Heart left ventricle (tissue), 16 donors: Measurements from ENCODE around the gene USP25. TPM values are rescaled to one million over a fixed set of nuclear protein-coding genes. Genes with fewer than 3 reads are reported as not detected.

Experiments
- ATAC-seq, 4 donors: fragments of 200-7000 bp; cut with Tn5 transposase; one replicate each; pipeline ENCODE4 v1.9.1; 2020 to 2022; ENCODE audit warnings: moderate library complexity in 4 of 4, mild to moderate bottlenecking in 3 of 4, moderate number of reproducible peaks in 1 of 4
- DNase-seq, 5 donors: peaks; one replicate each; pipeline ENCODE4 v3.0.0-alpha.2; 2020
- H3K27ac ChIP-seq, 12 donors: fragments of 200-600 bp; sonication (generic) in 4 of 12; one replicate each; pipeline versions ENCODE4 v1.5.0 to v1.8.0; 2016 to 2022; ENCODE audit warnings: mild to moderate bottlenecking in 2 of 12
- H3K27me3 ChIP-seq, 9 donors: fragments of 200-600 bp; sonication (generic) in 2 of 9; one replicate each; pipeline versions ENCODE4 v1.5.1 to v1.8.0; 2016 to 2022; ENCODE audit warnings: mild to moderate bottlenecking in 3 of 9
- H3K36me3 ChIP-seq, 9 donors: fragments of 200-600 bp; sonication (generic) in 2 of 9; one replicate each; pipeline versions ENCODE4 v1.5.0 to v1.8.0; 2018 to 2022; ENCODE audit warnings: mild to moderate bottlenecking in 2 of 9
- H3K4me1 ChIP-seq, 12 donors: fragments of 200-600 bp; sonication (generic) in 4 of 12; one replicate each; pipeline versions ENCODE4 v1.5.0 to v1.8.0; 2016 to 2022; ENCODE audit warnings: mild to moderate bottlenecking in 3 of 12
- H3K4me3 ChIP-seq, 12 donors: fragments of 200-600 bp; sonication (generic) in 4 of 12; one replicate each; pipeline versions ENCODE4 v1.5.0 to v1.8.0; 2017 to 2022; ENCODE audit warnings: mild to moderate bottlenecking in 9 of 12, moderate library complexity in 4 of 12
- H3K9me3 ChIP-seq, 12 donors: fragments of 200-600 bp; sonication (generic) in 4 of 12; one replicate each; pipeline versions ENCODE4 v1.5.0 to v1.8.0; 2016 to 2022; ENCODE audit warnings: mild to moderate bottlenecking in 1 of 12
- POLR2A ChIP-seq, 2 donors: fragments of 450-650 bp; IDR thresholded peaks; one replicate each; pipeline ENCODE4 v1.6.1; 2017; ENCODE audit warnings: antibody characterized with exemption in 2 of 2, mild to moderate bottlenecking in 2 of 2, moderate library complexity in 2 of 2
- WGBS, 4 donors: extraction: QIAGEN DNeasy Blood & Tissue Kit in 2 of 4; methylation state at CpG; one replicate each; pipeline versions ENCODE4 v1.1.5 to v1.1.7; 2013 to 2018; 5-methylcytosine and 5-hydroxymethylcytosine counted together
- intact Hi-C, 10 donors: fragments of 100-400 bp; cut with DNase I; formaldehyde crosslinking; loops; one replicate each; pipeline versions ENCODE4 v1.11.1 to v1.14.2; 2022
- polyA plus RNA-seq, 2 donors: library from polyadenylated mRNA; stranded (reverse); fragments of 200-250 nt; gene quantifications; one replicate each; pipeline ENCODE4 v1.2.3, GENCODE V29; 2013
- total RNA-seq, 9 donors: library from RNA; depleted of rRNA in 2 of 9; stranded (reverse); fragments of >200 nt in 2 of 9; fragmentation: NEBNext Ultra II Directional in 3 of 9; extraction: Animal tissue kit (Norgen Biotek cat#: 25700) in 3 of 9; gene quantifications; one replicate each; pipeline versions ENCODE4 v1.1.0 to v1.2.4, GENCODE V29; 2016 to 2023
- TF ChIP-seq, protein P1 (sequence below), 12 donors: fragments of 200-600 bp; sonication (generic) in 4 of 12; IDR thresholded peaks; one replicate each; pipeline versions ENCODE4 v1.5.0 to v1.8.0; 2018 to 2022; ENCODE audit warnings: antibody characterized with exemption in 12 of 12, mild to moderate bottlenecking in 5 of 12
- donor health status: ischemic (EF 13 %, LVEDD 7.1; RV severe dilation, severe dysfunction).
- donor health status: healthy with polysubstance abuse.
- donor health status: DM: no; HTN: yes; CAD: no.
- donor health status: DM: no; HTN: no; CAD: no.
- donor health status: ischemic (EF 25% LVEDD 6.9; RV normal size, moderate dysfunction).
- donor health status: ischemic (EF 25% LVEDD 5.7; RV mildly dilated, moderate dysfunction).
- donor health status: healthy.
- donor health status: DM: yes; HTN: yes; CAD: no.
- donor health status: ischemic (EF 35%, LVEDD 5.7; RV mildly dilated, moderate dysfunction).
- donor health status: nonischemic (EF 11% LVEDD 7.7; RV severe dilation, severe dysfunction).
- donor health status: DM: yes; HTN: yes; CAD: no.
- donor health status: PGD.
- donor health status: ischemic (EF 29% LVEDD 5.4; RV normal size, mild dysfunction).
- donor health status: nonischemic (EF 23%, LVEDD 6.1; RV moderate dilation, normal function).

USP25 gene
- total and polyA plus RNA-seq, 11 donors, result 20.4 to 55.3 (median 44.6) TPM

DNA sequence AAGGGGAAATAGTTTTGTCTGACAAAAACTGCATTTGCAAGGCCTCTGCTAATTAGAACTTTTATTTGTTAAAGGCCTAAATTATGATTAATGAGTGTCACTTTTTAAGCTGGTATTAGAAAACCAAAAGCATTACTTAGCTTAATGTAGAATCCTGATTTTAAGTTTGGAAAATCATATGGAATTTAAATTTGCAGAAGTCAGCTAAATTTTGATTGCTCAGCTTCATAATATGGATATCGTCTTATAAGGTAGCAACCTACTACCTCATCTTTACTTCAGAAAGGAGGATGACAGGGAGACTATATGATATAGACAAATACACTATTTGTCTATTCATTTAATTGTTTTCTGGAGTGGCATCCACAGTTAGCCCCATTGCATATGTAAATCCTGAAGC, 114.0 kb downstream of the USP25 start:
- H3K27me3 ChIP-seq, result no peaks in the 10 kb centered on the region
- H3K9me3 ChIP-seq, result no peaks in the 10 kb centered on the region
- DNase-seq (no peak), ATAC-seq (no peak)
- H3K4me1 ChIP-seq, result peaks cover 0 to 21% (median 4%) of the 10 kb centered on the region in 12 donors
- no peak overlapping the region for H3K27ac ChIP-seq
- intact Hi-C loops, result no loop called here
- whole genome bisulfite sequencing, 4 donors, result 98 to 100% (median 98%) methylated on average over 1 of the region's 1 CpG
- TF ChIP-seq, protein P1, sequence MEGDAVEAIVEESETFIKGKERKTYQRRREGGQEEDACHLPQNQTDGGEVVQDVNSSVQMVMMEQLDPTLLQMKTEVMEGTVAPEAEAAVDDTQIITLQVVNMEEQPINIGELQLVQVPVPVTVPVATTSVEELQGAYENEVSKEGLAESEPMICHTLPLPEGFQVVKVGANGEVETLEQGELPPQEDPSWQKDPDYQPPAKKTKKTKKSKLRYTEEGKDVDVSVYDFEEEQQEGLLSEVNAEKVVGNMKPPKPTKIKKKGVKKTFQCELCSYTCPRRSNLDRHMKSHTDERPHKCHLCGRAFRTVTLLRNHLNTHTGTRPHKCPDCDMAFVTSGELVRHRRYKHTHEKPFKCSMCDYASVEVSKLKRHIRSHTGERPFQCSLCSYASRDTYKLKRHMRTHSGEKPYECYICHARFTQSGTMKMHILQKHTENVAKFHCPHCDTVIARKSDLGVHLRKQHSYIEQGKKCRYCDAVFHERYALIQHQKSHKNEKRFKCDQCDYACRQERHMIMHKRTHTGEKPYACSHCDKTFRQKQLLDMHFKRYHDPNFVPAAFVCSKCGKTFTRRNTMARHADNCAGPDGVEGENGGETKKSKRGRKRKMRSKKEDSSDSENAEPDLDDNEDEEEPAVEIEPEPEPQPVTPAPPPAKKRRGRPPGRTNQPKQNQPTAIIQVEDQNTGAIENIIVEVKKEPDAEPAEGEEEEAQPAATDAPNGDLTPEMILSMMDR (IDR thresholded peaks at IDR 0.05), result no peak
- no peak for TF ChIP-seq POLR2A (IDR thresholded peaks at IDR 0.05)
- H3K4me3 ChIP-seq, result no peak overlapping the region
- H3K36me3 ChIP-seq, result peaks cover 0 to 41% (median 28%) of the 10 kb centered on the region in 9 donors

DNA sequence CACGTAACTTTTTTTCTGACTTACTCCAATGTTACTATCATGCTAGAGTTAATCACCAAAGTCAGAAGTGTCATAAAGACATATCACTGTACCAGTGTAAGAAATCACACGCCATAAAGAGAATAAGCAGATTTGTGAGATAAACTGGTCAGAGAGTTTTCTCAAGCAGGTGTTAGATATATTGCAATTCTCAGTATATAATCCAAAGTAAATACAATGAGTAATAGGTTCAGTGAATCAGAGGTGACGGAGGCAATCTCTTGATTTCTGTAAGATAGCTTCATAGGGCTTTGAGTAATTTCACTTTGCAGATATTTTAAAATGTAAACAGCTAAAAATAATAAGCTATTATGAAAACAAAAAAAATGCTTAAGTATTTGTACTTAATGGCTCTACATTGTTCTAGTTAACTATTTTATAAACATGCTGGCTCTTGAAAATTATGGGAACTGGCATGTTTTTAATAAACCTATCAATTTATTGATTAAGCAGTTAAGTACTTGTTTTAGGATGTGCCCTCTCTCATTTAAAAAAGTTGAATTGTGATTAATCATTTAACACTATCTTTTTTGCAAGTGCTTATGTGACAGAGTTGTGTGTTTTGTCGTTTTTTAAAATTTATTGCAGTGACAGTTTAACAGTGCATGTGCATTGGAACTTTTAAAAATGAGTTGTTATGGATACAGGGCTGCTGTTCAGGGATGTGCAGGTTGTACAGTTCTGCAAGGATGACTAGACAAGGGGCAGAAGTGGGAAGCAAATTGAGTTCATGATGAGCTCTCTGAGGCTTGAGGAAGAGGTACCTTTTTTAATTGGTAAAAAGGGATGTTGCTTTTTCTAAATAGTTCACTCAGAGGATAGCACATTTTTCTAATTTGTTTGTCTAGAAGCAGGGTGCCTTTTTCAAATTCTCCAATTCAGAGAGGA, 119.1 kb downstream of the USP25 start:
- H3K36me3 ChIP-seq, result peaks cover 0 to 38% (median 12%) of the 10 kb centered on the region in 9 donors
- ATAC-seq (no peak), DNase-seq (no peak)
- TF ChIP-seq POLR2A (IDR thresholded peaks at IDR 0.05), result no peak
- TF ChIP-seq, protein P1 (IDR thresholded peaks at IDR 0.05), result no peak
- H3K27me3 ChIP-seq, result no peaks in the 10 kb centered on the region
- WGBS, 4 donors, result 81 to 92% (median 90%) methylated on average over 4 of the region's 4 CpGs
- no peak overlapping the region for H3K4me3 ChIP-seq
- H3K4me1 ChIP-seq, result no peaks in the 10 kb centered on the region
- H3K27ac ChIP-seq, result no peak overlapping the region
- H3K9me3 ChIP-seq, result no peaks in the 10 kb centered on the region
- intact Hi-C loops, result no loop called here

DNA sequence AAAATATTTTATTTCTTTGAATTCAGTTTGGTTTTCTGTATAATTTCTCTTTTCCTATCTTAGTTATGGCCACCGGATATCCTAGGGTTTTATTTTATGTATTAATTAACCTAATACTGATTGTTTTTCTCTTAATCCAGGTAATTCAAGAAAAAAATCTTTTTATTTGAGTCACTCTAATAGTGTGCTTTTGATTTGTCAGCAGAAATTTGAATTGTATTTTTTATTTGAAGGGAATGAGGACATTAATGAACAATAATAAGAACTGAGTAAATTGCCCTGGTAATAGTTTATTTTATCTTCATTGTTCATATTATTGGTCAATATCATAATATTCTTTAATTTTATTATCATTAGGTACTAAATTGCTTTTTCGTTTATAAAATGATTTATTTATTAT, 120.1 kb downstream of the USP25 start:
- Histone ChIP-seq H3K36me3 (peaks cover 0 to 41% (median 20%) of the 10 kb centered on the region in 9 donors), H3K4me1 (no peaks in the 10 kb centered on the region), H3K27me3 (no peaks in the 10 kb centered on the region), H3K4me3 (no peak overlapping the region), H3K27ac (no peak overlapping the region), H3K9me3 (no peaks in the 10 kb centered on the region)
- ATAC-seq (no peak), DNase-seq (no peak)
- intact Hi-C loops, result no loop called here
- TF ChIP-seq, protein P1 (IDR thresholded peaks at IDR 0.05), result no peak
- no peak for TF ChIP-seq POLR2A (IDR thresholded peaks at IDR 0.05)
- WGBS, 4 donors, result 92 to 98% (median 94%) methylated on average over 2 of the region's 2 CpGs

DNA sequence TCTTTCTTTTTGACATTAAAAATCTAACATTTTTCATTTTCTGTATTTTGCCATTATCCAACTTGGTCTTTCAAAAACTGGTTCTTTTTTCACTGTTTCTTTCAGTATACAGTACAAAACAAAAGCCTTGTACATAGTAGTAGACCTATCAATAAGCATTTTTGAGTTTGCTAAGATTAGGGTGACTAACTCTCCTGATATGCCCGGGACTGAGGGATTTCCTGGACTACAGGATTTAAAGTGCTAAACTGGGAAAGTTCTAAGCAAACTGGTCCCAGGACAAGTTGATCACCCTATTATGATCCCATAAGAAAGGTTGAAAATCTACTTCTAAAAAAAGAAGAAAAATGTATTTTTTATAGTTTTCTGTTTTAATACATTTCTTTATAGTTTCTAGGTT, 120.9 kb downstream of the USP25 start:
- no peaks in the 10 kb centered on the region for H3K9me3 ChIP-seq
- 39 to 60% (median 59%) methylated on average over 1 of the region's 1 CpG for WGBS, 4 donors
- no peak overlapping the region for H3K4me3 ChIP-seq
- DNase-seq (no peak), ATAC-seq (no peak)
- H3K27ac ChIP-seq, result no peak overlapping the region
- H3K27me3 ChIP-seq, result no peaks in the 10 kb centered on the region
- H3K36me3 ChIP-seq, result peaks cover 0 to 45% (median 27%) of the 10 kb centered on the region in 9 donors
- H3K4me1 ChIP-seq, result no peaks in the 10 kb centered on the region
- no peak for TF ChIP-seq POLR2A (IDR thresholded peaks at IDR 0.05)
- TF ChIP-seq, protein P1 (IDR thresholded peaks at IDR 0.05), result no peak
- intact Hi-C loops, result no loop called here
